COR-L47 (cell line): Measurements from ENCODE around the gene DHFR.
"Not testable (repeated sequence)": the region's sequence is repeated elsewhere in the genome, so short reads cannot be mapped to it uniquely, and the experiment has no call there.

Source experiments
- DNase-seq: peaks from one replicate; lab custom pipeline; 2025; lab: John Stamatoyannopoulos, UW

Gene DHFR

DNA sequence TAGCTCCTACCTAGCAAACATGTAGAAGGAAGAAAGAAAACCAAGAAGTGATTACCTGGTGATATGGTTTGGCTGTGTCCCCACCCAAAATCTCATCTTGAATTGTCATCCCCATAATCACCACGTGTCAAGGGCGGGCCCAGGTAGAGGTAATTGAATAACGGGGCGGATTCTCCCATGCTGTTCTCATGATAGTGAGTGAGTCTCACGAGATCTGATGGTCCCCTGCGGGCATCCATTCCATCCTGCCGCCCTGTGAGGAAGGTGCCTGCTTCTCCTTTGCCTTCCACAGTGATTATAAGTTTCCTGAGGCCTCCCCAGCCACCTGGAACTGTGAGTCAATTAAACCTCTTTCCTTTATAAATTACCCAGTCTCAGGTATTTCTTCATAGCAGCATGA, 57.3 kb downstream of the DHFR start:
- no peak for DNase-seq

GRCh38 chr5:80594810-80595209, 60.0 kb downstream of the DHFR start:
- no peak for DNase-seq

- DNase-seq: no peak
These were observed 62.0 kb downstream of the DHFR start for GRCh38 chr5:80592761-80593160.

DNA sequence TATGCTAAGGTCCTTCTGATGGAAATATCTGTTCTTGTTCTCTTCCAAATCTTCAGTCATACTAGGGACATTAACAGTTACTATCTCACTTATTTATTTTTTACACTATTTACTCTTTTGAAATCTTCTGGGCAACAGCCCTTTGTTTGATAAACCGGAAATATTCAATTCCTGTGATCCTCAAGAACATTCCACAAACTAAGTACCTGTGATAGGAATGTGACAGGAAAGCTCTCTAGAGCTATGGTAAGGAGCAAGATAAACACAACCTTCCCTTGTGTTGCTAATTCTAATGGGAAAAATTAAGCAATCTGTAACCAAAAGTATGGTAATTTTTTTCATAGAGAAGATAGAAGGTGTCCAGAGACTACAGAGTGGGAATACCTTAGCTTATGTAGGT, 62.7 kb downstream of the DHFR start:
- DNase-seq: no peak

- DNase-seq: no peak
These were observed 63.4 kb downstream of the DHFR start for GRCh38 chr5:80591352-80591751.

- no peak for DNase-seq
These were observed 64.0 kb downstream of the DHFR start for GRCh38 chr5:80590766-80591165.

DNA sequence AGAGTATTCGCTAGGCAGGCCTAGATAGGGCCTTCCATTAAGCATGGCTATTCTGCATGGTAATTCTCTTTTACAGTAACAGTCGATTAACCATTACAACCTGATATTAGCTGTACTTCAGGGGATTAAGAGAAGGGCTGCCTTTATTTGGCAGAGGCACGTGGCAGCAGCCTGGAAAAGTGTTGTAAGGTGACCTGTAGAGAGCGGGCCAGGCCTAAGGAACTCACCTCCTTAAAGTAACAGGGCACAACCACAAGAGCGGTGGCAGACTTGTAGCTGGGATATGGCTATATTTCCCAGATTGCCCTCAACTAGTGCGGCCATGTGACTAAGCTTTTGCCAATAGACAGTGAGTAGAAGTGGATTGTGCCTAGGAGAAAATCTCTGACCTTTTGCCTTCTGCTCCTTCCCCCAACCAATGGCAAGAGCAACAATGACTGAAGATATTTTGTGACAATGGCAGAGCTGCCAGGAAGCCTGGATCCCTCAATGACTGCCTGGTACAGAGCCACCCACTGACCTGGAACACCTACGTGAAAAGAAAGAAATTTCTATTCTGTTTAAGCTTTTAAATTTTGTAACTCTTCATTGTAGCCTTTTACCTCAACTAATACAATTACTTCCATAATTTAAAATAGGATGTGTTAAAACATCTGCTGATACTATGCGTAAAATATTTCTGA, 65.8 kb downstream of the DHFR start:
- DNase-seq: no peak

DNA sequence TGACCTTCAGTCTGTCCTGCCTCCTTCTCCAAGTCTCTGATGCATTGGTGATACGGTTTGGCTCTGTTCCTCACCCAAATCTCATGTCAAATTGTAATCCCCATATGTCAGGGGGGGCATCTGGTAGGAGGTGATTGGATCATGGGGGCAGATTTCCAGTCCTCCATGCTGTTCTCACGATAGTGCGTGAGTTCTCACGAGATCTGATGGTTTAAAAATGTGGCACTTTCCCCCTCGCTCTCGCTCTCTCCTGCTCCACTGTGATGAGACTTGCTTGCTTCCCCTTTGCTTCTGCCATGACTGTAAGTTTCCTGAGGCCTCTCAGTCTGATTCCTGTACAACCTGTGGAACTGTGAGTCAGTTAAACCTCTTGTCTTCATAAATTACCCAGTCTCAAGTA, 70.0 kb downstream of the DHFR start:
- DNase-seq: no peak

- not testable (repeated sequence) for DNase-seq
These were observed 74.5 kb downstream of the DHFR start for GRCh38 chr5:80580291-80580690.

DNA sequence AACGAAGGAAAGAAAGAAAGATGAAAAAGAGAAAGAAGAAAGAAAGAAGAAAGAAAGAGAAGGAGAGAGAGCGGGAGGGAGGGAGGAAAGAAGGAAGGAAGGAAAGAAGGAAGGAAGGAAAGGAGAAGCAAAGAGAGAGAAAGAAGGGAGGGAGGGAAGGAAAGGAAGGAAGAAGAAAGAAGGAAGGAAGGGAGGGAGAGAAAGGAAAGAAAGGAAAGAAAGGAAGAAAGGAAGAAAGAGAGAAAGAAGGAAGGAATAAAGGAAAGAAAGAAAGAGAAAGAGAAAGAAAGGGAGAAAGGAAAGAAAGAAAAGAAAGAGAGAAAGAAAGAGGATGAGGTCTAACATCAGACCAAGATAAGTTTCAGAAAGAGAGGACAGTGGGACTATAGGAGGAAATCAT, 75.7 kb downstream of the DHFR start:
- DNase-seq: no peak

- no peak for DNase-seq
These were observed 77.1 kb downstream of the DHFR start for GRCh38 chr5:80577707-80578106.

GRCh38 chr5:80576383-80576782, 78.4 kb downstream of the DHFR start:
- no peak for DNase-seq
